Activated T-helper 1 cell treated with Interleukin-2 at 50 U/mL for 16 hours (primary cell): ENCODE results near the gene RRM2.
A peak's percentile ranks its signal among the peaks of the same experiment; 100 is the strongest.
"Not testable (repeated sequence)": the region's sequence is repeated elsewhere in the genome, so short reads cannot be mapped to it uniquely, and the experiment has no call there.

ENCODE experiments used
- DNase-seq: peaks from one replicate; pipeline ENCODE4 v3.0.0-alpha.2; 2020; ENCODE audit warnings: low read depth

The RRM2 gene

GRCh38 chr2:10091182-10091888 lies 31.2 kb upstream of the RRM2 start:
- no peak for DNase-seq

GRCh38 chr2:10091889-10092244 lies 30.7 kb upstream of the RRM2 start:
- not testable (repeated sequence) for DNase-seq

- DNase-seq = no peak
Measured at GRCh38 chr2:10094271-10094814, 28.2 kb upstream of the RRM2 start.

GRCh38 chr2:10095175-10095574 lies 27.4 kb upstream of the RRM2 start:
- no peak for DNase-seq

GRCh38 chr2:10096641-10097040 lies 25.9 kb upstream of the RRM2 start:
- no peak for DNase-seq

- no peak for DNase-seq
Measured at GRCh38 chr2:10097352-10098148, 25.0 kb upstream of the RRM2 start.

- DNase-seq = no peak
Measured at GRCh38 chr2:10101491-10101890, 21.0 kb upstream of the RRM2 start.

- DNase-seq = no peak
Measured at GRCh38 chr2:10103179-10103578, 19.4 kb upstream of the RRM2 start.

- DNase-seq = not testable (repeated sequence)
Measured at GRCh38 chr2:10104906-10105305, 17.6 kb upstream of the RRM2 start.

- no peak for DNase-seq
Measured at GRCh38 chr2:10109311-10109710, 13.2 kb upstream of the RRM2 start.

GRCh38 chr2:10119027-10119325 lies 3.6 kb upstream of the RRM2 start:
- no peak for DNase-seq

- DNase-seq = no peak
Measured at GRCh38 chr2:10119601-10120157, 2.9 kb upstream of the RRM2 start.

- peak; percentile 84 for DNase-seq
Measured at GRCh38 chr2:10120158-10120876, 2.2 kb upstream of the RRM2 start.

GRCh38 chr2:10120877-10121574 lies 1.5 kb upstream of the RRM2 start:
- DNase-seq = no peak

- no peak for DNase-seq
Measured at GRCh38 chr2:10123281-10123680, 742 bp downstream of the RRM2 start.

GRCh38 chr2:10124538-10125045 lies 2.1 kb downstream of the RRM2 start:
- no peak for DNase-seq

- DNase-seq = no peak
Measured at GRCh38 chr2:10125842-10126631, 3.5 kb downstream of the RRM2 start.

- DNase-seq = no peak
Measured at GRCh38 chr2:10126632-10127026, 4.1 kb downstream of the RRM2 start.

- no peak for DNase-seq
Measured at GRCh38 chr2:10128420-10128819, 5.9 kb downstream of the RRM2 start.

- no peak for DNase-seq
Measured at GRCh38 chr2:10129490-10129889, 7.0 kb downstream of the RRM2 start.

- DNase-seq = no peak
Measured at GRCh38 chr2:10132043-10132575, 9.6 kb downstream of the RRM2 start.
